Esophagus muscularis mucosa (tissue), 3 donors: ENCODE results near the gene PPP2R5C.

Experiments
- POLR2A ChIP-seq: fragments of 450-650 bp; IDR thresholded peaks from one replicate; pipeline ENCODE4 v1.6.1; 2017; ENCODE audit warnings: antibody characterized with exemption, moderate library complexity, mild to moderate bottlenecking, low read depth
- TF ChIP-seq, protein P1 (sequence below), 3 experiments: fragments of 200-600 bp in 2 of 3; fragments of 450-650 bp in 1 of 3; sonication (generic) in 2 of 3; IDR thresholded peaks; one replicate each; pipeline ENCODE4 v1.5.1; 2017 to 2019; ENCODE audit warnings: antibody characterized with exemption in 3 of 3, mild to moderate bottlenecking in 2 of 3, moderate library complexity in 1 of 3

DNA sequence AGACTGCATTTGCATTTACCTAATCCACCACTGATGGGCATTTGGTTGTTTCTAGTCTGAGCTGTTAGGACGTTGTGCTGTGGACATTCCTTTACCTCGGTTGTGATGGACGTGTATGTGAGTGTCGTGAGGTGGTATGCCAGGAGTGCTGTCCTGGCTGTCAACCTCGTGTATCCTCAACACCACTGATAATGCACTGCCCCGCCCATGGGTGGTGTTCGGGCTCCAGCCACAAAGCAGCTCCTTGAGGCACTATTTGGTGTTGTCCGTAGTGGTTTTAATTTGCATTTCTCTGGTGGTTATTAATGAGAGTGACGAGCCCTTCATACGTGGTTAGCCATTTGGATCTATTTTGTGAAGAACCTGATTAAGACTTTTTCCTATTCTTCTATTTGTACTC is 87.6 kb downstream of the PPP2R5C start:
- TF ChIP-seq, protein P1, sequence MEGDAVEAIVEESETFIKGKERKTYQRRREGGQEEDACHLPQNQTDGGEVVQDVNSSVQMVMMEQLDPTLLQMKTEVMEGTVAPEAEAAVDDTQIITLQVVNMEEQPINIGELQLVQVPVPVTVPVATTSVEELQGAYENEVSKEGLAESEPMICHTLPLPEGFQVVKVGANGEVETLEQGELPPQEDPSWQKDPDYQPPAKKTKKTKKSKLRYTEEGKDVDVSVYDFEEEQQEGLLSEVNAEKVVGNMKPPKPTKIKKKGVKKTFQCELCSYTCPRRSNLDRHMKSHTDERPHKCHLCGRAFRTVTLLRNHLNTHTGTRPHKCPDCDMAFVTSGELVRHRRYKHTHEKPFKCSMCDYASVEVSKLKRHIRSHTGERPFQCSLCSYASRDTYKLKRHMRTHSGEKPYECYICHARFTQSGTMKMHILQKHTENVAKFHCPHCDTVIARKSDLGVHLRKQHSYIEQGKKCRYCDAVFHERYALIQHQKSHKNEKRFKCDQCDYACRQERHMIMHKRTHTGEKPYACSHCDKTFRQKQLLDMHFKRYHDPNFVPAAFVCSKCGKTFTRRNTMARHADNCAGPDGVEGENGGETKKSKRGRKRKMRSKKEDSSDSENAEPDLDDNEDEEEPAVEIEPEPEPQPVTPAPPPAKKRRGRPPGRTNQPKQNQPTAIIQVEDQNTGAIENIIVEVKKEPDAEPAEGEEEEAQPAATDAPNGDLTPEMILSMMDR (IDR thresholded peaks at IDR 0.05), result no peak
- no peak for TF ChIP-seq POLR2A
